Right renal pelvis (tissue), 4 donors: ENCODE data around the gene OBI1. TPM values are rescaled to one million over a fixed set of nuclear protein-coding genes. Genes with fewer than 3 reads are reported as not detected.

ENCODE experiments used
- DNase-seq, 4 donors: peaks; one replicate each; pipeline ENCODE4 v3.0.0-alpha.2; 2013; ENCODE audit warnings: low read depth in 4 of 4, low spot score in 3 of 4, missing footprints in 1 of 4
- polyA plus RNA-seq, 4 donors: library from polyadenylated mRNA; unstranded; fragments of 120-200 nt; gene quantifications; one replicate each; pipeline ENCODE4 v1.2.1, GENCODE V29; 2013; ENCODE audit not compliant: insufficient read length in 4 of 4

The OBI1 gene
- 10 to 100 TPM; 19.8 to 27.2 (median 26.0) TPM for polyA plus RNA-seq

GRCh38 chr13:78658630-78659449, at the start of gene OBI1:
TSS of gene OBI1 (minus strand) at chr13:78659155. CDS start at chr13:78659120, 35 bp downstream.
- DNase-seq: peak; percentile 76 to 88 (median 86)

- no peak for DNase-seq
These were observed 42.4 kb upstream of the OBI1 start for GRCh38 chr13:78701383-78701782.

- no peak for DNase-seq
These were observed 41.4 kb upstream of the OBI1 start for GRCh38 chr13:78700121-78700910.

- DNase-seq: no peak
These were observed 30.1 kb upstream of the OBI1 start for GRCh38 chr13:78689011-78689410.

- DNase-seq: no peak
These were observed 27.5 kb upstream of the OBI1 start for GRCh38 chr13:78686461-78686860.

GRCh38 chr13:78680576-78681350, 21.8 kb upstream of the OBI1 start:
- DNase-seq: no peak

DNA sequence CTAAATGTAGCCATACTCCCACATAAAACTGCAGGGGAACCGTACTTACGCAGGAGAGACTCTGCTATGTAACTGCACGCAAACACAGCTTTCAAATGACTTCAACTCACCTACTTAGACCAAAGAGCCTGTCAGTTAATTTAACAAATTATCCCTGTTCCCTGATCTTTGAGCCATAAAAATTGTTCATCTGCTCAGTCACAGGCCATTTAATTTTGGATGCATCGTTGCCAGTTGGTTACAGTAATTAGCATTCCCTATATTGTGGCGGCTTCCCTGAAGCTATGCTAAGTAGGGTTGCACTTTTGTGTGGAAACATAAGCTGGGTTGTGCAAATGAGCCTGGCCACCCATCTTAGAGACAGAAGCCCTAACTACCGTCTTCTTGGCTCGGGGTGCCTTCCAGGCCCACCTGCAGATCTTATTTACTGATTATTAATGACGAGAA, 21.2 kb upstream of the OBI1 start:
- peak in 1 of 4 donors; percentile 37 for DNase-seq

- DNase-seq: no peak
These were observed 20.4 kb upstream of the OBI1 start for GRCh38 chr13:78679329-78679728.

DNA sequence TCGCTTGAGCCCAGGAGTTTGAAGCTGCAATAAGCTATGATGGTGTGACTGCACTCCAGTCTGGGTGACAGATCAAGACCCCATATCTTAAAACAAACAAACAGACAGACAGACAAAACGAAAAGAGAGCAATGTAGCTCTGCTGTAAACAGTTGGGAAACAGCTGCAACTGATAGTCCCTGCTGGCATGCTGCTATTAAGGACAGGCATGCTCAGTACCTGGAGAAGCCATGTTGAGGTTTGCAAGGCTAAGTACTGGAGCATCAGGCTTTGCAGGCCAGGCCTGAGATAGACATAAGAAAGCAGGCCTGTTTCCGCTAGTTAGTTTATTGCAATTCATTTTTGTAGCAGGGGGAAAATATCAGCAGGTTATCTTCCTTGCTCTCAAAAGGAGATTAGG, 16.2 kb upstream of the OBI1 start:
- DNase-seq: no peak

DNA sequence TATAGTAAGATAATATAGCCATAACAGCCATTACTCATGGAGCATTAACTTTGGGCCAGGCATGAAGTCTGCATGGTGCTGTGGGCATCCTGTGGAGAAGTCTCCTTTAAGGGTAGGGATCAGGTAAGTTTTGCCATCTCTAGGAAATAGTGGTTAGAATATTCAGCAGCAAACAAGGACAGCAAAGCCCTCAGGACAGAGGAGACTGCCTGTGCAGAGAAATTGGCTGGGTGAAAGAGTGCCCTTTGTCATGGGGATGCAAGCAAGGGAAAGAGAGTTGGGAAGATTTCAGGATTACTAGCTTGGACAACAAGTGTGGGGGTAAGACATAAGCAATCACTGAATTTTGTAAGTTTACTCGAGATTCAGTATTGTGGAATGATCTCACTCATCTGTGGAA, 15.7 kb upstream of the OBI1 start:
- no peak for DNase-seq

DNA sequence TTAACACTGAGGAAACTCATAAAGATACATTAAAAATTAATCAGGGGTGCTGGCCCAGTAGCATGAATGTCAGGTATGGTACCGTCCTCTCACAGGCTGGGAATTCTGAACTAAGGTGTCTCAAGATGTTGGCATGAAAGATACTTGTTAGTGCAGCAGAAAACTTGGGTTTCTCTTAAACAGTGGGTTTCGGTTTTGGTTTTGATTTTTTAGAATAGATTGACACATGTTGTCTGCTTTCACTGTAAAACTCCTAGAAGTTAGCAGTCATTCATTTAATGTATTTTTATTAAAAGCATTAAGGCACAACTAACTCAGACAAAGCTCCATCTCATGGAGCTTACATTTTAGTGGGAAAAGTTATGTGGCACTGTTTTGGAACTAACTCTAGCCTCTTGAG, 3.5 kb upstream of the OBI1 start:
- DNase-seq: no peak

DNA sequence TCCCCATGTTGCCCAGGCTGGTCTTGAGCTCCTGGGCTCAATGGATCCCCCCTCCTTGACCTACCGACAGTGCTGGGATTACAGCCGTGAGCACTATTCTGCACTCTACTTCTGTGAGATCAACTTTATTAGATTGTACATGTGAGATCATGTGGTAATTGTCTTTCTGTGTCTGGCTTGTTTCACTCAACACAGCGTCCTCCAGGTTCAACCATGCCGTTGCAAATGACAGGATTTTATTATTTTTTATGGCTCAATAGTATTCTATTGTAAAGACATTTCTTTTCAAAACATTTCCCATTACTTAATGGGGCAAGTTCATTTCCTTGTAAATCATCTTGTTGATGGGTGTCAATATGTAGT, 1.5 kb upstream of the OBI1 start:
- no peak for DNase-seq

DNA sequence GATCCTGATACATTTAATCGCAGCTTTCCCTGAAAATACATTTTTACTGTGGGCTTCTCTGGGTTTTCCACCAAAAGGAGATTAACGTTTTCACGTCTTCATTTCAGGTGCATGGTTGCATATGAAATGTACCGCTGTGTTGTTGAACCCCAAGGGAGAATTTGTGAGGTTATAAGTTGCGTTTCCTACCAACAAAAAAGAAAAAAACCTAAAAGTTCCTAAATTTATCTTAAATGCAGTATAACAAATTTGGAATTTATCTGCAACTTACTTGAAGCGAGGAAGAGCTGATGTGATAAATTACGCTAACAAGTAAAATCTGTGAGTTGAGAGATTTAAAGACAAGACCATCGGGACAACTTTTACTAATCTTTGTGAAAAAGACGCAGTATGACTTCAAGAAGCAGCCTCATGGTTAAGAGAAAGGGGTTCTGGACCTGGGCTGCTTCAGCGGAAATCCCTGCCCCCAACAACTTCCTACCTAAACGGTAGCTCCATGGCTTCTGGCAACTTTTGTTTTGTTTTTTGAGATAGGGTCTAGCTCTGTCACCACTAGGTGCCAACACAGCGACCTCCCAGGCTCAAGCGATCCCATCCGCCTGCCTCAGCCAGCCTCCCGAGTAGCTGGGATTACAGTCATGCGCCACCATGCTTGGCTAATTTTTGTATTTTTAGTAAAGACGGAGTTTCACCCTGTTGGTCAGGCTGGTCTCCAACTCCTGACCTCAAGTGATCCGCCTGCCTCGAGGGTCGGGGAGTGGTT, 958 bp upstream of the OBI1 start:
- DNase-seq: peak in 1 of 4 donors; percentile 10

- DNase-seq: no peak
These were observed 435 bp upstream of the OBI1 start for GRCh38 chr13:78659450-78659730.

GRCh38 chr13:78657699-78658629, 991 bp downstream of the OBI1 start:
- no peak for DNase-seq

- DNase-seq: no peak
These were observed 3.0 kb downstream of the OBI1 start for GRCh38 chr13:78655906-78656305.

GRCh38 chr13:78655007-78655406, 3.9 kb downstream of the OBI1 start:
- no peak for DNase-seq

DNA sequence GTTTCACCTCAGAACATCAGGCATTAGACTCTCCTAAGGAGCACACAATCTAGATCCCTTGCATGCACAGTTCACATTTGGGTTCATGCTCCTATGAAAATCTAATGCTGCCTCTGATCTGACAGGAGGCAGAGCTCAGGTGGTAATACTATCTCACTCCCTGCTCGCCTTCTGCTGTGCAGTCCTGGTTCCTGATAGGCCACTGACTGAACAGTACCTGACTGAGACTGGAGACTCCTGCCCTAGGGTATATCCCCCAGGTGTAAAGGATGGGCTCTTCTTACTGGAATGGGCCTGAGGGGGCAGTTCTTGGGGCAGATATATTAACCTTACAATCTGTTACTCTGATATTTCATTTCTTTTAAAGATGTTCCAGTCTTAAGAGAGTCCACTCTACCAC, 6.3 kb downstream of the OBI1 start:
- no peak for DNase-seq

DNA sequence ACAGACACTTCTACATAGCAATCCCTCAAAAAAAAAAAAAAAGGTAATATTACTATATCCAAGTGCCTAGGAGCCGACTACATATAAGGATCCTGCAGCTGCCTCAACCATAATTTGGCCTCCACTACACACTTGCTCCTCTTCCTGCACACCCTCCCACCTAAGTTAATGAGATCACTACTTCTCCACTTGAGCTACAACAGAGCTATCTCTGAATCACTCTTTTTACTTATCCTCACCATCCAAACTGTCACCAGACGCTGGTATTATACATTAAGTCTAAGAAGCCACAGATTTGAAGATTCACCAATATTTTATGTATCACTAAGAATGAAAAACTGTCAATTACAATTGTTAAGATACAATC, 8.3 kb downstream of the OBI1 start:
- DNase-seq: no peak
